ENCODE results near the gene SCAF4. TPM values are rescaled to one million over a fixed set of nuclear protein-coding genes. Genes with fewer than 3 reads are reported as not detected.
"Not testable (repeated sequence)": the region's sequence is repeated elsewhere in the genome, so short reads cannot be mapped to it uniquely, and the experiment has no call there.

SCAF4 gene
- total RNA-seq, 1 donor from 2014 or later = 49.7 TPM

DNA sequence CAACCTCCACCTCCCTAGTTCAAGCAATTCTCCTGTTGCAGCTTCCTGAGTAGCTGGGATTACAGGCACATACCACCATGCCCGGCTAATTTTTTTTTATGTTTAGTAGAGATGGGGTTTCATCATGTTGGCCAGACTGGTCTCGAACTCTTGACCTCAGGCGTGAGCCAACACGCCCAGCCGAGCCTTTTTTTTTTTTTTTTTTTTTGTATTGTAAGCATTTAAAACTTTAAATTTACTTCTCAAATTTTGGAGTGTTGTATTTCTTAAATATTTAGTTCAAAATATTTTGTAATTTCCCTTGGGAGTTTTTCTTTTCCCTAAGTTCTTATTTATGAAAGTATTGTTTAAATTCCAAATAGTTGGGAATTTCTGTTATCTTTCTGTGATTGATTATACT, 9.2 kb upstream of the SCAF4 start:
- TF ChIP-seq, protein P1, sequence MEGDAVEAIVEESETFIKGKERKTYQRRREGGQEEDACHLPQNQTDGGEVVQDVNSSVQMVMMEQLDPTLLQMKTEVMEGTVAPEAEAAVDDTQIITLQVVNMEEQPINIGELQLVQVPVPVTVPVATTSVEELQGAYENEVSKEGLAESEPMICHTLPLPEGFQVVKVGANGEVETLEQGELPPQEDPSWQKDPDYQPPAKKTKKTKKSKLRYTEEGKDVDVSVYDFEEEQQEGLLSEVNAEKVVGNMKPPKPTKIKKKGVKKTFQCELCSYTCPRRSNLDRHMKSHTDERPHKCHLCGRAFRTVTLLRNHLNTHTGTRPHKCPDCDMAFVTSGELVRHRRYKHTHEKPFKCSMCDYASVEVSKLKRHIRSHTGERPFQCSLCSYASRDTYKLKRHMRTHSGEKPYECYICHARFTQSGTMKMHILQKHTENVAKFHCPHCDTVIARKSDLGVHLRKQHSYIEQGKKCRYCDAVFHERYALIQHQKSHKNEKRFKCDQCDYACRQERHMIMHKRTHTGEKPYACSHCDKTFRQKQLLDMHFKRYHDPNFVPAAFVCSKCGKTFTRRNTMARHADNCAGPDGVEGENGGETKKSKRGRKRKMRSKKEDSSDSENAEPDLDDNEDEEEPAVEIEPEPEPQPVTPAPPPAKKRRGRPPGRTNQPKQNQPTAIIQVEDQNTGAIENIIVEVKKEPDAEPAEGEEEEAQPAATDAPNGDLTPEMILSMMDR (IDR thresholded peaks at IDR 0.05; ENCODE audit: unreplicated experiment) = no peak
- peaks cover 3% of the 10 kb centered on the region for H3K27me3 Mint-ChIP-seq (ENCODE audit: unreplicated experiment)
- no peak for DNase-seq (ENCODE audit: low spot score)

GRCh38 chr21:31737586-31738397, 5.9 kb upstream of the SCAF4 start:
- H3K27me3 Mint-ChIP-seq (ENCODE audit: unreplicated experiment); H3K27ac Mint-ChIP-seq (ENCODE audit: unreplicated experiment); H3K36me3 Mint-ChIP-seq (ENCODE audit: low read depth, unreplicated experiment); H3K4me3 Mint-ChIP-seq (ENCODE audit: unreplicated experiment); H3K9me3 Mint-ChIP-seq (ENCODE audit: unreplicated experiment); DNase-seq (ENCODE audit: low spot score); H3K4me1 Mint-ChIP-seq (ENCODE audit: unreplicated experiment): not testable (repeated sequence)

More for the DNA sequence above, 9.2 kb upstream of the SCAF4 start:
- Mint-ChIP-seq H3K36me3 (ENCODE audit: low read depth, unreplicated experiment) (peaks cover 7% of the 10 kb centered on the region), H3K27ac (ENCODE audit: unreplicated experiment) (no peak overlapping the region), H3K4me1 (ENCODE audit: unreplicated experiment) (no peaks in the 10 kb centered on the region), H3K4me3 (ENCODE audit: unreplicated experiment) (no peak overlapping the region), H3K9me3 (ENCODE audit: unreplicated experiment) (peaks cover 4% of the 10 kb centered on the region)

- H3K36me3 Mint-ChIP-seq (ENCODE audit: low read depth, unreplicated experiment) = peaks cover 2% of the 10 kb centered on the region
- H3K9me3 Mint-ChIP-seq (ENCODE audit: unreplicated experiment) = no peaks in the 10 kb centered on the region
- no peak for DNase-seq (ENCODE audit: low spot score)
- no peak overlapping the region for H3K4me3 Mint-ChIP-seq (ENCODE audit: unreplicated experiment)
- TF ChIP-seq, protein P1 (IDR thresholded peaks at IDR 0.05; ENCODE audit: unreplicated experiment) = no peak
- H3K27me3 Mint-ChIP-seq (ENCODE audit: unreplicated experiment) = peaks cover 2% of the 10 kb centered on the region
- H3K27ac Mint-ChIP-seq (ENCODE audit: unreplicated experiment) = no peak overlapping the region
- H3K4me1 Mint-ChIP-seq (ENCODE audit: unreplicated experiment) = peaks cover 4% of the 10 kb centered on the region
Measured at GRCh38 chr21:31735511-31735992, 3.6 kb upstream of the SCAF4 start.

DNA sequence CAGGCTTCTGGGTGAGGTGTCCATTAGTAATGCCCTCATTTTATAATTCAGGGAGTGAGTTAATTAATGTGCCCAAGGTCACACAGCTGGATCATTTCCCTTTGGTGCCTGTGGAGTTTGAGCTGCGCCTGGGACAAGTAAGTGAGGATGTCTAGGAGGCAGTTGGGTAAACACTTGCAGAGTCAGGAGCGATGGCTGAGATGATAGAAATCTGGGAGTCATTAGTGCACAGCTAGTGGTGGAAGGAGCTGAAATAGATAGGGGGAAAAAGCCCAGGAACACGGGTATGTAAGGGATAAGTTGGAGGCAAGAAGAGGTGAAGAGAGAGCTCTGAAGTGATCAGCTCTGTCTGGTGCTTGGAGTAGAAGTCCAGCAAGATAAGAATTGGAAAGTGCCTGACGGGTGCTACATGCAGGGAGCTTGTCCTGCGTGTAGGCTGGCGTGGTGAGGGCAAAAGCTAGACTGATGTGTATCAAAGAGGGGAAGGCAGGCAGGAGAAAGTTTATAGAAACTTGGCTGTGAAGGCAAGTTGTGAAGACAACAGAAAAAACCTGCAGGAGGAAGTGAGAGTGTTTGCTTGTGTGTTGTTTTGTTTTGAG, 1.7 kb upstream of the SCAF4 start:
- no peaks in the 10 kb centered on the region for H3K9me3 Mint-ChIP-seq (ENCODE audit: unreplicated experiment)
- TF ChIP-seq, protein P1 (IDR thresholded peaks at IDR 0.05; ENCODE audit: unreplicated experiment) = no peak
- peaks cover 4% of the 10 kb centered on the region for H3K36me3 Mint-ChIP-seq (ENCODE audit: low read depth, unreplicated experiment)
- H3K27ac Mint-ChIP-seq (ENCODE audit: unreplicated experiment) = no peak overlapping the region
- peaks cover 10% of the 10 kb centered on the region for H3K4me1 Mint-ChIP-seq (ENCODE audit: unreplicated experiment)
- DNase-seq (ENCODE audit: low spot score) = no peak
- no peak overlapping the region for H3K4me3 Mint-ChIP-seq (ENCODE audit: unreplicated experiment)
- peaks cover 6% of the 10 kb centered on the region for H3K27me3 Mint-ChIP-seq (ENCODE audit: unreplicated experiment)

- Mint-ChIP-seq H3K9me3 (ENCODE audit: unreplicated experiment) (no peaks in the 10 kb centered on the region), H3K27ac (ENCODE audit: unreplicated experiment) (no peak overlapping the region), H3K36me3 (ENCODE audit: low read depth, unreplicated experiment) (peaks cover 4% of the 10 kb centered on the region), H3K4me3 (ENCODE audit: unreplicated experiment) (no peak overlapping the region), H3K4me1 (ENCODE audit: unreplicated experiment) (peaks cover 10% of the 10 kb centered on the region), H3K27me3 (ENCODE audit: unreplicated experiment) (peaks cover 6% of the 10 kb centered on the region)
- no peak for DNase-seq (ENCODE audit: low spot score)
- TF ChIP-seq, protein P1 (IDR thresholded peaks at IDR 0.05; ENCODE audit: unreplicated experiment) = no peak
Measured at GRCh38 chr21:31732597-31733550, 956 bp upstream of the SCAF4 start.

All from endothelial cell (in vitro differentiated cells).